K562 (cell line): ENCODE data around the gene BLCAP. TPM values are rescaled to one million over a fixed set of nuclear protein-coding genes. Genes with fewer than 3 reads are reported as not detected.
A peak's percentile ranks its signal among the peaks of the same experiment; 100 is the strongest.
"Not testable (repeated sequence)": the region's sequence is repeated elsewhere in the genome, so short reads cannot be mapped to it uniquely, and the experiment has no call there.

Experiments used
- ATAC-seq: fragments of 200-7000 bp; cut with Tn5 transposase; 3 replicates; pipeline ENCODE4 v1.9.1; 2020; ENCODE audit warnings: moderate library complexity
- BruUV-seq: library from RNA; stranded (reverse); fragments of 400-500 nt; replicated peaks from 2 replicates; lab custom pipeline; 2021; lab: Mats Ljungman, UMichigan
- CTCF ChIA-PET: fragments of 300-600 bp; formaldehyde crosslinking; extraction: SDS; loops from one replicate; lab custom pipeline; 2021; ENCODE audit warnings: low intra/inter-chr PET ratio; lab: Yijun Ruan, JAX
- POLR2A ChIA-PET: fragments of 300-600, 350-650 bp; sonication (Branson Sonifier 250); formaldehyde crosslinking; extraction: SDS; loops from one replicate; lab custom pipeline; 2021; ENCODE audit warnings: antibody characterized with exemption, inconsistent platforms; lab: Yijun Ruan, JAX
- DNase-seq, 4 experiments: peaks; one replicate each; pipeline versions ENCODE4 v3.0.0 to v3.0.0-alpha.2; 2011 to 2018; ENCODE audit warnings: low spot score in 3 of 4, mixed read lengths in 3 of 4; ENCODE audit errors: extremely low read depth in 1 of 4
- FAIRE-seq: peaks from 2 replicates; lab custom pipeline; 2011; peaks lifted over from hg19 to GRCh38; lab: Jason Lieb, UNC
- H2AFZ ChIP-seq: 2 replicates; pipeline ENCODE4 v1.6.0; 2011; ENCODE audit warnings: low read depth, low read length, control low read depth, inconsistent platforms
- H3K27ac ChIP-seq: fragments of 200-600 bp; 3 replicates; pipeline ENCODE4 v1.8.0; 2011; ENCODE audit warnings: low read depth, mild to moderate bottlenecking, control low read depth, inconsistent platforms, low read length, moderate library complexity, mixed read lengths; ENCODE audit errors: extremely low read depth
- H3K27me3 ChIP-seq, 2 experiments: fragments of 300-600 bp in 1 of 2; 2 replicates in 1 of 2; 3 replicates in 1 of 2; pipeline versions ENCODE4 v1.6.0 to v1.8.0; 2011; ENCODE audit warnings: inconsistent platforms in 2 of 2, low read length in 2 of 2, mild to moderate bottlenecking in 1 of 2, mixed read lengths in 1 of 2, moderate library complexity in 1 of 2; ENCODE audit not compliant: control insufficient read depth in 2 of 2, insufficient read depth in 2 of 2
- H3K36me3 ChIP-seq: fragments of 300-600 bp; 3 replicates; pipeline ENCODE4 v1.8.0; 2011; ENCODE audit warnings: mild to moderate bottlenecking, low read length, inconsistent platforms; ENCODE audit not compliant: control insufficient read depth, insufficient read depth
- H3K4me1 ChIP-seq, 2 experiments: fragments of 200-600 bp in 1 of 2; replicated peaks in 1 of 2; 2 replicates in 1 of 2; 3 replicates in 1 of 2; pipeline versions ENCODE4 v1.5.1 to v1.8.0; 2011; ENCODE audit warnings: inconsistent platforms in 2 of 2, low read length in 2 of 2, mild to moderate bottlenecking in 1 of 2, mixed read lengths in 1 of 2, moderate library complexity in 1 of 2; ENCODE audit not compliant: control insufficient read depth in 2 of 2, insufficient read depth in 2 of 2
- H3K4me2 ChIP-seq: 2 replicates; pipeline ENCODE4 v1.6.1; 2011; ENCODE audit warnings: low read length, control low read depth, inconsistent platforms, mixed read lengths; ENCODE audit not compliant: insufficient read depth
- H3K4me3 ChIP-seq: fragments of 200-600 bp; sonication (generic), shearing (Covaris generic); 2 replicates; pipeline ENCODE4 v1.5.1; 2016; ENCODE audit warnings: control low read depth, inconsistent platforms
- H3K79me2 ChIP-seq: fragments of 200-600 bp; 3 replicates; pipeline ENCODE4 v1.8.0; 2011; ENCODE audit warnings: low read length, inconsistent platforms; ENCODE audit not compliant: control insufficient read depth, insufficient read depth
- H3K9ac ChIP-seq, 2 experiments: 2 replicates each; pipeline versions ENCODE4 v1.6.0 to v1.6.1; 2011; ENCODE audit warnings: low read depth in 2 of 2, low read length in 2 of 2, control low read depth in 1 of 2, inconsistent platforms in 1 of 2, mild to moderate bottlenecking in 1 of 2, mixed read lengths in 1 of 2; ENCODE audit not compliant: insufficient read depth in 1 of 2
- H3K9me1 ChIP-seq: one replicate; pipeline ENCODE4 v1.6.0; 2011; ENCODE audit warnings: inconsistent platforms, mild to moderate bottlenecking, low read length, moderate library complexity; ENCODE audit not compliant: control insufficient read depth, insufficient read depth
- H3K9me3 ChIP-seq: replicated peaks from 2 replicates; pipeline ENCODE4 v1.5.1; 2011; ENCODE audit warnings: low read depth, low read length, inconsistent platforms; ENCODE audit not compliant: control insufficient read depth, insufficient read depth
- H4K20me1 ChIP-seq: replicated peaks from 2 replicates; pipeline ENCODE4 v1.6.1; 2011; ENCODE audit warnings: low read length, inconsistent platforms, mixed read lengths; ENCODE audit not compliant: control insufficient read depth, insufficient read depth
- COPS2 ChIP-seq: fragments of 450-650 bp; conservative IDR thresholded peaks from 2 replicates; pipeline ENCODE4 v1.6.1; 2016; ENCODE audit warnings: mild to moderate bottlenecking, moderate library complexity
- CTCFL ChIP-seq: IDR thresholded peaks from 2 replicates; pipeline ENCODE4 v1.6.1; 2011; ENCODE audit warnings: borderline replicate concordance, low read depth, mild to moderate bottlenecking, moderate library complexity, low read length; ENCODE audit not compliant: insufficient read depth, poor library complexity, severe bottlenecking
- EP400 ChIP-seq: fragments of 450-650 bp; IDR thresholded peaks from 2 replicates; pipeline ENCODE4 v1.6.1; 2017; ENCODE audit warnings: antibody characterized with exemption, mild to moderate bottlenecking, moderate library complexity
- FOXP1 ChIP-seq: sonication (generic); formaldehyde crosslinking; IDR thresholded peaks from 2 replicates; pipeline ENCODE4 v1.8.0; 2022; ENCODE audit warnings: mild to moderate bottlenecking, missing genetic modification reagents
- GATAD2A ChIP-seq: fragments of 450-650 bp; IDR thresholded peaks from 2 replicates; pipeline ENCODE4 v1.6.1; 2017
- IRF1 ChIP-seq: sonication (generic); formaldehyde crosslinking; IDR thresholded peaks from 2 replicates; pipeline ENCODE4 v1.8.0; 2022; ENCODE audit warnings: missing genetic modification reagents, mild to moderate bottlenecking, borderline replicate concordance
- PHF8 ChIP-seq: fragments of 200-600 bp; sonication (generic); IDR thresholded peaks from 2 replicates; pipeline ENCODE4 v1.6.1; 2012; ENCODE audit warnings: mixed run types, mild to moderate bottlenecking, inconsistent platforms, low read length, moderate library complexity, borderline replicate concordance
- SETDB1 ChIP-seq: IDR thresholded peaks from one replicate; pipeline ENCODE4 v1.6.1; 2012; ENCODE audit warnings: low read length, control low read depth, inconsistent platforms
- THRB ChIP-seq: fragments of 450-650 bp; formaldehyde crosslinking; conservative IDR thresholded peaks from 2 replicates; pipeline ENCODE4 v1.4.0; 2022; ENCODE audit warnings: mild to moderate bottlenecking, missing genetic modification characterization
- TSC22D4 ChIP-seq: fragments of 450-650 bp; IDR thresholded peaks from 2 replicates; pipeline ENCODE4 v1.6.1; 2016; ENCODE audit warnings: missing genetic modification characterization, missing biosample characterization, control low read depth
- ZBED1 ChIP-seq: IDR thresholded peaks from 2 replicates; pipeline ENCODE4 v1.6.1; 2014
- ZBTB43 ChIP-seq: sonication (generic); formaldehyde crosslinking; IDR thresholded peaks from 2 replicates; pipeline ENCODE4 v1.8.0; 2023; ENCODE audit warnings: mild to moderate bottlenecking, missing genetic modification reagents
- ZFP36 ChIP-seq: fragments of 150-350 bp; IDR thresholded peaks from 2 replicates; pipeline ENCODE4 v1.6.1; 2018; ENCODE audit warnings: low read length, low read depth; ENCODE audit not compliant: partially characterized antibody
- ZFX ChIP-seq: sonication (generic); formaldehyde crosslinking; IDR thresholded peaks from 2 replicates; pipeline ENCODE4 v1.8.0; 2022; ENCODE audit warnings: mild to moderate bottlenecking, missing genetic modification reagents, moderate library complexity
- ZNF764 ChIP-seq: fragments of 250-450 bp; sonication (Bioruptor Pico); IDR thresholded peaks from 2 replicates; pipeline ENCODE4 v1.4.0; 2020; ENCODE audit warnings: low read depth, mild to moderate bottlenecking, moderate library complexity
- WGBS: fragments of 100-300 bp; shearing (Covaris generic); methylation state at CpG from one replicate; pipeline ENCODE4 v1.1.6; 2016; ENCODE audit warnings: low coverage, mixed read lengths; ENCODE audit not compliant: insufficient coverage; ENCODE audit errors: missing lambda C conversion rate; 5-methylcytosine and 5-hydroxymethylcytosine counted together
- in situ Hi-C: fragments of 300-500 bp; cut with MboI; formaldehyde crosslinking; loops from 4 replicates; pipeline ENCODE4 v1.15.0; 2018; ENCODE audit warnings: inconsistent platforms, mixed read lengths
- intact Hi-C: fragments of 100-400 bp; cut with micrococcal nuclease; formaldehyde crosslinking; loops from 2 replicates; pipeline ENCODE4 v1.14.2; 2022
- polyA plus RNA-seq, 8 experiments: library from polyadenylated mRNA; depleted of rRNA in 4 of 8; stranded (reverse) in 5 of 8; unstranded in 3 of 8; fragments of >200 nt; fragmentation: Nextera tagmentation in 2 of 8; fragmentation: Illumina TruSeq in 1 of 8; extraction: Ambion mirVana in 2 of 8; extraction: Trizol in 1 of 8; gene quantifications; 2 replicates each; pipeline versions ENCODE4 v1.2.1 to v1.2.3, GENCODE V29; 2011 to 2014; ENCODE audit warnings: inconsistent platforms in 1 of 8, missing spikeins in 1 of 8
- total RNA-seq, 7 experiments: library from RNA; depleted of rRNA in 6 of 7; stranded (reverse); fragments of >200 nt in 6 of 7; fragmentation: Illumina TruSeq in 2 of 7; extraction: Trizol in 2 of 7; gene quantifications; 2 replicates each; pipeline versions ENCODE4 v1.2.1 to v1.2.3, GENCODE V29; 2011 to 2021; ENCODE audit warnings: low replicate concordance in 1 of 7

BLCAP gene
- total and polyA plus RNA-seq, 9 of the 15 experiments (the other 6 are each of a cell fraction or from before 2014, with no cell fraction given) = 16.9 to 41.5 (median 27.6) TPM

GRCh38 chr20:37527638-37528445 is at the start of gene BLCAP (continued):
- peak; percentile 79 for TF ChIP-seq ZFX (CRISPR knock-in tag)
- no peak for TF ChIP-seq ZBED1
- no peak for TF ChIP-seq COPS2
- no peak for TF ChIP-seq THRB (CRISPR knock-in tag)
- TF ChIP-seq ZFP36 = no peak
- no peak for TF ChIP-seq TSC22D4 (tag)
- TF ChIP-seq CTCFL = no peak
- TF ChIP-seq PHF8 = peak; percentile 93
- TF ChIP-seq SETDB1 = no peak
- TF ChIP-seq GATAD2A = 0 out of 2 replicates have a peak, but pooled peaks have one; percentile 46
- TF ChIP-seq IRF1 (CRISPR knock-in tag) = no peak
- no peak for TF ChIP-seq ZBTB43 (CRISPR knock-in tag)
- peak; percentile 89 for TF ChIP-seq EP400
- no peak for TF ChIP-seq ZNF764 (CRISPR knock-in tag)
- TF ChIP-seq FOXP1 (CRISPR knock-in tag) = 0 out of 2 replicates have a peak, but pooled peaks have one; percentile 50

GRCh38 chr20:37577436-37577835 is 49.8 kb upstream of the BLCAP start:
- in situ Hi-C loops, H3K9ac ChIP-seq, CTCF ChIA-PET, DNase-seq, H3K36me3 ChIP-seq, intact Hi-C loops, FAIRE-seq, H3K4me2 ChIP-seq, H2AFZ ChIP-seq, H3K4me1 ChIP-seq, H3K79me2 ChIP-seq, H3K9me3 ChIP-seq, H4K20me1 ChIP-seq, H3K27ac ChIP-seq, H3K4me3 ChIP-seq, ATAC-seq, H3K9me1 ChIP-seq, POLR2A ChIA-PET, BruUV-seq: not testable (repeated sequence)
- 4% methylated on average over 4 of the region's 4 CpGs for WGBS
- peaks cover 0 to 21% of the 10 kb centered on the region in 2 experiments; a peak in 2 of 5 replicates for H3K27me3 ChIP-seq
